Esophagus squamous epithelium (tissue), 4 donors: ENCODE data around the gene ATG10.

Experiments
- POLR2A ChIP-seq, 4 donors: fragments of 450-650 bp; IDR thresholded peaks; one replicate each; pipeline ENCODE4 v1.6.1; 2017; ENCODE audit warnings: antibody characterized with exemption in 4 of 4, mild to moderate bottlenecking in 4 of 4, moderate library complexity in 3 of 4
- TF ChIP-seq, protein P1 (sequence below), 6 experiments: fragments of 450-650 bp in 4 of 6; fragments of 200-600 bp in 2 of 6; sonication (generic) in 2 of 6; IDR thresholded peaks; one replicate each; pipeline ENCODE4 v1.5.1; 2016 to 2019; ENCODE audit warnings: antibody characterized with exemption in 6 of 6, mild to moderate bottlenecking in 4 of 6, moderate library complexity in 4 of 6

DNA sequence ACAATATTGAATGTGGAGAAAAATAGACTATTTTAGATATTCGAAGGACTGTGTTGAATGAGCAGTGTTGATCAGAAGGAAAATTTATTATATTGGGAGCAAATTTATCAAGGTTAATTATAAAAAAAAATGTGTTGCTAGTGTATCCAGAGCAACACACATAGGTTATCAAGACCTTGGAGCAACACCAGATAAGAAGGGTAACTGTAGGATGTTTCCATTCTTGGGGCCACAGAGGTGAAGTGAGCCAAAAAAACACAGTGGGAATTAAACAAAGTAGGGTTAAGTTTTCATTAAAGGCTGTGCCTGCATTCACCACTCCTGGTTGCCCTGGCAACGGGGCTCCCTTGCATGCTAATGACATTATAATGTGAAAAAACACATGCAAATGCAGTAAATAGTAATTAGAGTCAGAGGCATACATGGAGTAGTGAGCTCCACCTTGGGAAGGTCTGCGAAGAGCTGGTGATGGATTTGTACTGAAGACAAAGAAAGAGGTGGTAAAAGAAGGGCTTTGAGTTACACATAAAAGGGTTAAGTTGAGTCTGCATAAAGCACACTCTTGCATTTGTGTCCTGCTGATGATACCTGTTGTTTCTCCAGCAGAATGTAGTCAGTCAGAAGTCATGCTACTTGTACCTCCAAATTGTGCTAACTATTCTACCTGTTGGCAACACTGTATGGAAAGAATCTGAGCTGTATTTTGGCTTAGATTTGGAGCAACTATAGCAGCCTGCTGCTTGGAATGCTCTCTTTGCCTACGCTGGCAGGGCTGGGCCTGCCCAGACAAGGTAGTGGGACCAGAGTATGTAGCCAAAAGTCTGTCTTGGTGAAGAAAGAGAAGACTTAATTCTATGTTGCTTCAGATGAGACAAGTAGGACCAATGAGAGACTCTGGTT is 59.6 kb downstream of the ATG10 start:
- TF ChIP-seq, protein P1, sequence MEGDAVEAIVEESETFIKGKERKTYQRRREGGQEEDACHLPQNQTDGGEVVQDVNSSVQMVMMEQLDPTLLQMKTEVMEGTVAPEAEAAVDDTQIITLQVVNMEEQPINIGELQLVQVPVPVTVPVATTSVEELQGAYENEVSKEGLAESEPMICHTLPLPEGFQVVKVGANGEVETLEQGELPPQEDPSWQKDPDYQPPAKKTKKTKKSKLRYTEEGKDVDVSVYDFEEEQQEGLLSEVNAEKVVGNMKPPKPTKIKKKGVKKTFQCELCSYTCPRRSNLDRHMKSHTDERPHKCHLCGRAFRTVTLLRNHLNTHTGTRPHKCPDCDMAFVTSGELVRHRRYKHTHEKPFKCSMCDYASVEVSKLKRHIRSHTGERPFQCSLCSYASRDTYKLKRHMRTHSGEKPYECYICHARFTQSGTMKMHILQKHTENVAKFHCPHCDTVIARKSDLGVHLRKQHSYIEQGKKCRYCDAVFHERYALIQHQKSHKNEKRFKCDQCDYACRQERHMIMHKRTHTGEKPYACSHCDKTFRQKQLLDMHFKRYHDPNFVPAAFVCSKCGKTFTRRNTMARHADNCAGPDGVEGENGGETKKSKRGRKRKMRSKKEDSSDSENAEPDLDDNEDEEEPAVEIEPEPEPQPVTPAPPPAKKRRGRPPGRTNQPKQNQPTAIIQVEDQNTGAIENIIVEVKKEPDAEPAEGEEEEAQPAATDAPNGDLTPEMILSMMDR (IDR thresholded peaks at IDR 0.05), result no peak
- no peak for TF ChIP-seq POLR2A (IDR thresholded peaks at IDR 0.05)
